22Rv1 (cell line): ENCODE measurements around the gene RPL22.

Source experiments
- CTCF ChIP-seq: fragments of 450-650 bp; IDR thresholded peaks from 2 replicates; pipeline ENCODE4 v1.5.1; 2017; ENCODE audit warnings: mild to moderate bottlenecking
- ZFX ChIP-seq: fragments of 450-650 bp; IDR thresholded peaks from 2 replicates; pipeline ENCODE4 v1.6.1; 2017; ENCODE audit warnings: antibody characterized with exemption, borderline replicate concordance

- no peak for TF ChIP-seq CTCF
- no peak for TF ChIP-seq ZFX
Observed at GRCh38 chr1:6221210-6221784, 21.9 kb upstream of the RPL22 start.
